Ishikawa (cell line): Measurements from ENCODE around the gene SV2A.

ENCODE experiments used
- CEBPB ChIP-seq: IDR thresholded peaks from 2 replicates; pipeline ENCODE4 v1.6.1; 2012
- EP300 ChIP-seq: IDR thresholded peaks from 2 replicates; pipeline ENCODE4 v1.6.1; 2012; ENCODE audit warnings: borderline replicate concordance
- MAX ChIP-seq: IDR thresholded peaks from 2 replicates; pipeline ENCODE4 v1.6.1; 2012
- RAD21 ChIP-seq: IDR thresholded peaks from 2 replicates; pipeline ENCODE4 v1.6.1; 2012; ENCODE audit warnings: low read depth
- TEAD4 ChIP-seq: IDR thresholded peaks from 2 replicates; pipeline ENCODE4 v1.6.1; 2012
- YY1 ChIP-seq: IDR thresholded peaks from 2 replicates; pipeline ENCODE4 v1.6.1; 2012; ENCODE audit warnings: low read depth
- ZBTB7A ChIP-seq: IDR thresholded peaks from 2 replicates; pipeline ENCODE4 v1.6.1; 2012; ENCODE audit warnings: low read depth

DNA sequence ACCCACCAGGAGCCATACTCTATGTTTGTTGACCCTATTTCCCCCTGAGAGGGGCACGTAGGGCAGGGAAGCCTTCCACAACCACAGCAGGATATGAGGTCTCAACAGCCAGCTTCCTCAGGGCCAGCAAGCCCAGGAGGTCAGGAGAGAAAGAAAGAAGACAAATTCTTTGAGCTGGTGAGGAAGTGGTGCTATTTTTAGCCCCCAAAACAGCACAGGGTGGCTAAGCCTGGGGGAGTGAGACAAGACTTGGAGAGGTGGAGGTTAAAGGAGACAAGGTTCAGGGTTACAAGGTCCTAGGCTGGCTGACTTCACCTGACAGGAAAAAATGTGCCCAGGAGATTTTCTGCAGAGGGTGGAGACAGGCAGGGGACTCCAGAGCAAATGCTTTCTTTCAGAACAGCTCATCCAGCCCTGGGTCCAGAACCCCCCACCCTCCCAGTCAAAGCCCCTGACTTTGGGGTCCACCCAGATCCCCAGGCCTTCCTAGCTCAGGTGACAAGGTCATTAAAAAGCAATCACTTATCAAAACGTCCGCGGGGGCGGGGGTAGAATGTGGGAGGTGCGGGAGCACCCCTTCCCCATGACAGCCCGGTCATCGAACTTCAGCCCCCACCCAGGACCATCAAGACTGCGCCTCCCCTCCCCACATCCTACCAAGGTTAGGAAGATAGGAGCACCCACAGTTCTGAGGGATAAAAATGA is 1.3 kb downstream of the SV2A start:
- TF ChIP-seq ZBTB7A (no peak), CEBPB (no peak), RAD21 (no peak), EP300 (no peak), YY1 (no peak), MAX (no peak), TEAD4 (no peak)
